Sigmoid colon (tissue), 7 donors: ENCODE measurements around the gene S100A2. TPM values are rescaled to one million over a fixed set of nuclear protein-coding genes. Genes with fewer than 3 reads are reported as not detected.
"Not testable (repeated sequence)": the region's sequence is repeated elsewhere in the genome, so short reads cannot be mapped to it uniquely, and the experiment has no call there.

ENCODE experiments used
- DNase-seq: peaks from one replicate; pipeline ENCODE4 v3.0.0-alpha.2; 2019
- H3K27ac ChIP-seq, 4 donors: fragments of 200-600 bp; sonication (generic); one replicate each; pipeline ENCODE4 v1.5.1; 2016 to 2019; ENCODE audit warnings: mild to moderate bottlenecking in 1 of 4
- H3K27me3 ChIP-seq, 3 donors: fragments of 200-600 bp; sonication (generic); one replicate each; pipeline ENCODE4 v1.5.1; 2019; ENCODE audit warnings: mild to moderate bottlenecking in 1 of 3
- H3K36me3 ChIP-seq, 4 donors: fragments of 200-600 bp; sonication (generic); one replicate each; pipeline ENCODE4 v1.5.1; 2016 to 2019
- H3K4me1 ChIP-seq, 4 donors: fragments of 200-600 bp; sonication (generic); one replicate each; pipeline ENCODE4 v1.5.1; 2017 to 2019
- H3K4me3 ChIP-seq, 4 donors: fragments of 200-600 bp; sonication (generic); one replicate each; pipeline ENCODE4 v1.5.1; 2017 to 2019; ENCODE audit warnings: mild to moderate bottlenecking in 2 of 4, moderate library complexity in 1 of 4
- H3K9me3 ChIP-seq, 4 donors: fragments of 200-600 bp in 3 of 4; sonication (generic) in 3 of 4; one replicate each; pipeline versions ENCODE4 v1.5.1 to v1.6.1; 2013 to 2019
- EP300 ChIP-seq, 4 donors: sonication (generic); formaldehyde crosslinking; IDR thresholded peaks; one replicate each; pipeline ENCODE4 v1.6.1; 2017; ENCODE audit warnings: antibody characterized with exemption in 4 of 4
- POLR2A ChIP-seq, 2 donors: fragments of 450-650 bp; IDR thresholded peaks; one replicate each; pipeline ENCODE4 v1.6.1; 2016; ENCODE audit warnings: antibody characterized with exemption in 2 of 2, mild to moderate bottlenecking in 2 of 2, moderate library complexity in 2 of 2
- POLR2AphosphoS5 ChIP-seq, 4 donors: sonication (generic); formaldehyde crosslinking; IDR thresholded peaks; one replicate each; pipeline ENCODE4 v1.6.1; 2017; ENCODE audit warnings: antibody characterized with exemption in 4 of 4
- WGBS, 2 donors: extraction: QIAGEN DNeasy Blood & Tissue Kit; methylation state at CpG; one replicate each; pipeline ENCODE4 v1.1.7; 2013; 5-methylcytosine and 5-hydroxymethylcytosine counted together
- intact Hi-C: fragments of 100-400 bp; cut with DNase I; formaldehyde crosslinking; loops from one replicate; pipeline ENCODE4 v1.15.1; 2023
- polyA plus RNA-seq, 3 donors: library from polyadenylated mRNA; stranded (reverse); fragments of 200-250 nt; gene quantifications; one replicate each; pipeline ENCODE4 v1.2.3, GENCODE V29; 2013
- total RNA-seq, 4 donors: library from RNA; depleted of rRNA; stranded (reverse); fragments of >200 nt; gene quantifications; one replicate each; pipeline ENCODE4 v1.1.0, GENCODE V29; 2016
- TF ChIP-seq, protein P1 (sequence below), 4 experiments: fragments of 450-650 bp in 3 of 4; fragments of 200-600 bp in 1 of 4; IDR thresholded peaks; one replicate each; pipeline ENCODE4 v1.5.1; 2016 to 2019; ENCODE audit warnings: antibody characterized with exemption in 4 of 4, mild to moderate bottlenecking in 3 of 4, moderate library complexity in 2 of 4
- donor health status: healthy with polysubstance abuse.
- donor health status: Bipolar disorder and iron deficiency.
- donor health status: healthy.

S100A2 gene
- total and polyA plus RNA-seq, 7 donors = 0.68 to 16.2 (median 1.8) TPM; not detected in 2

DNA sequence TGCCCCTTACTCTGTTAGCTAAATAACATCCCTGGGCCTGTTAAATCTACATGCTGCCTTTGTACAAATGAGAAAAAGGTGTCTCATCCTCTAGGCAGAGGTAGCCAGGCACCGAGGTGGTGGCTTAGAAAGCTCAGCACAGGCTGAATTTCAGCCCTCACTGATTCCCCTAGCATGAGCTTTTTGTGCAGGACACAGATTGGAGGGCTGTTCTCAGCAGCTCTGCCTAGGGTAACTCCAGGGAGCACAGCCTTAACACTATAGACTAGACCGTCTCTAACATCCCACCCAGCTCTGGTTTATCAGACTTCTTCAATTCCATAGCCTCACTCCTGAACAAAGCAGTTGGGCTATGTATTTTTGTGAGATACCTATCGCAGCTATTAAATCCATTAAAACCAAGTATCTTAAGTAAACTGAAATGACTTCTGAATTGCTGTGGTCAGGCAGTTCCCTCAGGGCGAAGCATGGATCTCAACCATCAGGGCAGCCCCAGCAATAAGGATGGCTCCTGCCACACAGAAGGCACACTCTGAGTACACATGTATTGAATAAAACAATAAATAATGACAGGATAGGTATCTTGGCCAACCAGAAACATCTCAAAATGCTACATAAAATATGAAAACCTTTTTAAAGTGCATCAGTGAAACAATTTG lies 44.7 kb downstream of the S100A2 start:
- peak; percentile 22 for DNase-seq
- TF ChIP-seq, protein P1, sequence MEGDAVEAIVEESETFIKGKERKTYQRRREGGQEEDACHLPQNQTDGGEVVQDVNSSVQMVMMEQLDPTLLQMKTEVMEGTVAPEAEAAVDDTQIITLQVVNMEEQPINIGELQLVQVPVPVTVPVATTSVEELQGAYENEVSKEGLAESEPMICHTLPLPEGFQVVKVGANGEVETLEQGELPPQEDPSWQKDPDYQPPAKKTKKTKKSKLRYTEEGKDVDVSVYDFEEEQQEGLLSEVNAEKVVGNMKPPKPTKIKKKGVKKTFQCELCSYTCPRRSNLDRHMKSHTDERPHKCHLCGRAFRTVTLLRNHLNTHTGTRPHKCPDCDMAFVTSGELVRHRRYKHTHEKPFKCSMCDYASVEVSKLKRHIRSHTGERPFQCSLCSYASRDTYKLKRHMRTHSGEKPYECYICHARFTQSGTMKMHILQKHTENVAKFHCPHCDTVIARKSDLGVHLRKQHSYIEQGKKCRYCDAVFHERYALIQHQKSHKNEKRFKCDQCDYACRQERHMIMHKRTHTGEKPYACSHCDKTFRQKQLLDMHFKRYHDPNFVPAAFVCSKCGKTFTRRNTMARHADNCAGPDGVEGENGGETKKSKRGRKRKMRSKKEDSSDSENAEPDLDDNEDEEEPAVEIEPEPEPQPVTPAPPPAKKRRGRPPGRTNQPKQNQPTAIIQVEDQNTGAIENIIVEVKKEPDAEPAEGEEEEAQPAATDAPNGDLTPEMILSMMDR (IDR thresholded peaks at IDR 0.05) = no peak
- no peak for TF ChIP-seq EP300 (IDR thresholded peaks at IDR 0.05)
- no peak for TF ChIP-seq POLR2A (IDR thresholded peaks at IDR 0.05)
- no peak for TF ChIP-seq POLR2AphosphoS5 (IDR thresholded peaks at IDR 0.05)
- Histone ChIP-seq H3K27me3 (no peaks in the 10 kb centered on the region), H3K9me3 (no peaks in the 10 kb centered on the region), H3K4me1 (peaks cover 0 to 7% (median 4%) of the 10 kb centered on the region in 4 donors), H3K36me3 (no peaks in the 10 kb centered on the region), H3K4me3 (no peak overlapping the region), H3K27ac (no peak overlapping the region)
- 65 to 87% methylated on average over 4 of the region's 4 CpGs for WGBS, 2 donors
- intact Hi-C loops = no loop called here

DNA sequence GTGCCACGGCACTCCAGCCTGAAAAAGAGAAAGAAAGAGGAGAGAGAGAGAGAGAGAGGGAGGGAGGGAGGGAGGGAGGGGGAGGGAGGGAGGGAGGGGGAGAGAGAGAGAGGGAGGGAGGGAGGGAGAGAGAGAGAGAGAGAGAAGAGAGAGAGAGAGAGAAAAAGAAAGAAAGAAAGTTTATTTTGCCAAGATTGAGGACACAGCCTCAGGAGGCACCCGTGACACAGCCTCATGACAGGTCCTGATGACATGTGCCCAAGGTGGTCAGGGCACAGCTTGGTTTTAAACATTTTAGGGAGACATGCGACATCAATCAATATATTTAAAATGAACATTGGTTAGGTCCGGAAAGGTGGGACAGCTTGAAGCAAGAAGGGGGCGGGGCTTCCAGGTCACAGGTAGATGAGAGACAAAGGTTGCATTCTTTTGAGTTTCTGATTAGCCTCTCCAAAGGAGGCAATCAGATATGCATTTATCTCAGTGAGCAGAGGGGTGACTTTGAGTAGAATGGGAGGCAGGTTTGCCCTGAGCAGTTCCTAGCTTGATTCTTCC lies 45.4 kb downstream of the S100A2 start:
- H3K27me3 ChIP-seq, H3K4me3 ChIP-seq, H3K36me3 ChIP-seq, H3K4me1 ChIP-seq, H3K9me3 ChIP-seq, H3K27ac ChIP-seq, intact Hi-C loops: not testable (repeated sequence)
- peak; percentile 40 for DNase-seq
- 21 to 70% methylated on average over 5 of the region's 5 CpGs for WGBS, 2 donors

DNA sequence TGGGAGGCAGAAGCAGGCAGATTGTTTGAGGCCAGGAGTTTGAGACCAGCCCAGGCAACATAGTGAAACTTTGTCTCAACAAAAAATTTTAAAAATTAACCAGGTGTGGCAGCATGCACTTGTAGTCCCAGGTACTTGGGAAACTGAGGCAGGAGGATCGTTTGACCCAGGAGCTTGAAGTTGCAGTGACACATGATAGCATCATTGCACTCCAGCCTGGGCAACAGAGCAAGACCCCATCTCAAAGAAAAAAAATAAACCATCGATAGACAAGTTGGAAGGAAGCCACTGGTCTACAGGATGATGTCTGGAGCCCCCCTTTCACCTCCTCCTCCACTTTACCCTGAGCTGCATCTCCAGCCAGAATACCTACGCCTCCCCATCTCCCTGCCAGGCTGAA lies 46.4 kb downstream of the S100A2 start:
- intact Hi-C loops = no loop called here
- TF ChIP-seq POLR2AphosphoS5 (IDR thresholded peaks at IDR 0.05) = no peak
- TF ChIP-seq EP300 (IDR thresholded peaks at IDR 0.05) = no peak
- TF ChIP-seq POLR2A (IDR thresholded peaks at IDR 0.05) = no peak
- TF ChIP-seq, protein P1 (IDR thresholded peaks at IDR 0.05) = no peak
- Histone ChIP-seq H3K4me3 (no peak overlapping the region), H3K4me1 (no peaks in the 10 kb centered on the region), H3K36me3 (no peaks in the 10 kb centered on the region), H3K27ac (no peak overlapping the region), H3K9me3 (no peaks in the 10 kb centered on the region), H3K27me3 (no peaks in the 10 kb centered on the region)
- 80 to 90% methylated on average over 3 of the region's 3 CpGs for WGBS, 2 donors
- peak; percentile 22 for DNase-seq

DNA sequence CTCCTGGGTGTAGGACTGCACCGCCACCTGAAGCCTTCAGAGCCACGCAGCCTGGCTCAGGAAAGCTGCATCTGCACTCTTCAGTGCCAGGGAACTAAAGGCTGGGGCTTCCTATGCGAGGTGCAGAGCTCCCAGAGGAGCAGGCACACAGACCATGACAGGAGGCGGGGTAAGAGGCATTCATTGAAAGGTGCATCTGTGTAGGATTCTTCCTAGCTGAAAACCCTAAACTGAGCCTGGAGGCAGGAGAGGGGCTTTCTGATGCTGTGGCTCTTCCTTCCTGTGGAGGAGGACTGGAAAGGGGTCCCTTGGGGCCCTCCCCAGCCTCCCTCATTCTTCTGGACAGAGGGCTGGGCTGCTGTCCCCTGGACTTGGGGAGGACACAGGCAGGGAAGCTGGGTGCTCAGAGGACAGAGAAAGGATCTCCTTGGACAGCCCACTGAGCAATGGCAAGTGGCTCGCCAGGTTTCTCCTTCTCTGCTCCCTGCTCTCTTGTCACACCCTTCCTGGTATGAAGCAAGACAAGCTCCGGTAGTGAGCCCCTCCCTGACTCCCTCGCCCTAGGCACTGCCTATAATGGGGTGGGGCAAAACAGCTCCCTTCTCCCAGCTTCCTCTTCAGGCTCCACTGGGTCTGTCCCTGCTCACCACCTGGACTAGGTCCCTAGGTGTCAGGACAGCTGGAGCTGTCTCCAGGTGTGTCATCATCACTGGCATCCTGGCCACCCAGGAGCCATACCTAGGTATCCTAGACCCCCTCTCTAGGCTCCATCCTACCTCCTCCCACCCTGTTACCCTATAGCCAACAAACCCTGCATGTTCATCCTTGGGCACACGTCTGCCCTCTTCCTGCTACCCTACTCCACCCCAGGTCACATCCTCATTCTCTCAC lies 49.9 kb downstream of the S100A2 start:
- no peak for TF ChIP-seq EP300 (IDR thresholded peaks at IDR 0.05)
- no peak for TF ChIP-seq POLR2A (IDR thresholded peaks at IDR 0.05)
- TF ChIP-seq, protein P1 (IDR thresholded peaks at IDR 0.05) = no peak
- no peak for TF ChIP-seq POLR2AphosphoS5 (IDR thresholded peaks at IDR 0.05)
- Histone ChIP-seq H3K27me3 (no peaks in the 10 kb centered on the region), H3K27ac (no peak overlapping the region), H3K36me3 (no peaks in the 10 kb centered on the region), H3K4me1 (peaks cover 0 to 4% (median 2%) of the 10 kb centered on the region in 4 donors), H3K4me3 (no peak overlapping the region), H3K9me3 (no peaks in the 10 kb centered on the region)
- no peak for DNase-seq
- 24 to 49% methylated on average over 8 of the region's 8 CpGs for WGBS, 2 donors
- intact Hi-C loops = no loop called here

DNA sequence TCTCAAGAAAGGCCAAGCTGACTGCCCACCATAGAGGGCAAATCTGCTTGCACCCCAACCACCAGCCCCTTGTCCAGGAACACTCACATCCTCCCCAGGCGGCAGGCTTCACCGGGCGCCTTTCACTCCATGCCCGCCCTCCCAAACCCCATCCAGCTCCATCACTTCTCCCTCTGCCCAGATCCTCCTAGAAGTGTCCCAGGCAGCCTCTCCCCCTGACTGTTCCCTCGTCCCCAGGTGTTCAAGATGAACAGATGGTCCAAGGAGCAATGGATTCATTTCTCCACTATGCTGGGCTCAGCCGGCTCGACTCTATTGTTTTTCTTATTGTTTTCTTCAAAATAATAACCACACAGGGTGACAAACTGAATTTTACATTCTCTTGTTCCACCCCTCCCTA lies 52.0 kb downstream of the S100A2 start:
- Histone ChIP-seq H3K4me3 (no peak overlapping the region), H3K36me3 (no peaks in the 10 kb centered on the region), H3K27ac (no peak overlapping the region), H3K4me1 (peaks cover 0 to 6% (median 2%) of the 10 kb centered on the region in 4 donors), H3K27me3 (no peaks in the 10 kb centered on the region), H3K9me3 (no peaks in the 10 kb centered on the region)
- TF ChIP-seq, protein P1 (IDR thresholded peaks at IDR 0.05) = no peak
- TF ChIP-seq POLR2A (IDR thresholded peaks at IDR 0.05) (no peak), EP300 (IDR thresholded peaks at IDR 0.05) (no peak), POLR2AphosphoS5 (IDR thresholded peaks at IDR 0.05) (no peak)
- 93 to 95% methylated on average over 7 of the region's 7 CpGs for WGBS, 2 donors
- DNase-seq = no peak
- intact Hi-C loops = loop anchor here (5.0 kb wide), 2 partner anchors 104 to 239 kb away; partner anchors contain the start of gene S100A14
